HAP-1 (cell line): ENCODE results near the gene HMG20B.

Experiments used
- DNase-seq, 2 experiments: peaks; one replicate each; pipeline ENCODE4 v3.0.0-alpha.2; 2016 to 2020; ENCODE audit warnings: low spot score in 2 of 2
- H3K27me3 ChIP-seq: fragments of 250-450 bp; sonication (Bioruptor Pico); 2 replicates; pipeline ENCODE4 v1.5.1; 2020; ENCODE audit warnings: low read depth, mild to moderate bottlenecking, moderate library complexity
- H3K36me3 ChIP-seq: fragments of 250-450 bp; sonication (Bioruptor Pico); replicated peaks from 2 replicates; pipeline ENCODE4 v1.5.1; 2020; ENCODE audit warnings: mild to moderate bottlenecking
- H3K4me1 ChIP-seq: fragments of 250-450 bp; sonication (Bioruptor Pico); 2 replicates; pipeline ENCODE4 v1.5.1; 2020; ENCODE audit warnings: mild to moderate bottlenecking
- H3K4me3 ChIP-seq: fragments of 250-450 bp; sonication (Bioruptor Pico); 2 replicates; pipeline ENCODE4 v1.5.1; 2020; ENCODE audit warnings: mild to moderate bottlenecking, moderate library complexity
- H3K9me3 ChIP-seq: fragments of 250-450 bp; sonication (Bioruptor Pico); 2 replicates; pipeline ENCODE4 v1.5.1; 2020; ENCODE audit warnings: mild to moderate bottlenecking, moderate library complexity
- in situ Hi-C: fragments of 300-500 bp; cut with MboI; formaldehyde crosslinking; loops from 3 replicates; pipeline ENCODE4 v1.14.3; 2020; ENCODE audit warnings: low sequenced_read_pairs, inconsistent platforms, mixed read lengths

The HMG20B gene

DNA sequence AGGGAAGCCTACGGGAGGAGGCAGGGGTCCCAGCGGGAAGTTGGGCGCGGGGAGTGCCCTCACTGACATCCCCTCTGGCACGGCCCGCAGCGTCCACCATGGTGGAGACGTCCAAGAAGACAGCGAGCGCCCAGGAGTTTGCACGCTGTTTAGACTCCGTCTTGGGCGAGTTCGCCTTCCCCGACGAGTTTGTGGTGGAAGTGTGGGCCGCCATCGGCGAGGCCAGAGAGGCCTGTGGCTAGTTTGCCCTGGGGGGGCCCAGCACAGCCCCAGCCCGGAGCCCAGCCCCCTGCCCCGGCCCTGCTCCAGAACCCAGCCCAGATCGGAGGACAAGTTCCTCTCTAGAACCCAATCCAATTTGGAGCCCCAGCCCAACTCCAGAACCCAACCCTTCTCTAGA is 17.2 kb downstream of the HMG20B start:
- H3K4me1 ChIP-seq, result peaks cover 3% of the 10 kb centered on the region; the same call in 1 of the 2 replicates
- in situ Hi-C loops, result no loop called here
- no peaks in the 10 kb centered on the region for H3K9me3 ChIP-seq
- peaks cover 5% of the 10 kb centered on the region for H3K27me3 ChIP-seq
- H3K4me3 ChIP-seq, result no peak overlapping the region
- no peaks in the 10 kb centered on the region for H3K36me3 ChIP-seq
- no peak for DNase-seq

DNA sequence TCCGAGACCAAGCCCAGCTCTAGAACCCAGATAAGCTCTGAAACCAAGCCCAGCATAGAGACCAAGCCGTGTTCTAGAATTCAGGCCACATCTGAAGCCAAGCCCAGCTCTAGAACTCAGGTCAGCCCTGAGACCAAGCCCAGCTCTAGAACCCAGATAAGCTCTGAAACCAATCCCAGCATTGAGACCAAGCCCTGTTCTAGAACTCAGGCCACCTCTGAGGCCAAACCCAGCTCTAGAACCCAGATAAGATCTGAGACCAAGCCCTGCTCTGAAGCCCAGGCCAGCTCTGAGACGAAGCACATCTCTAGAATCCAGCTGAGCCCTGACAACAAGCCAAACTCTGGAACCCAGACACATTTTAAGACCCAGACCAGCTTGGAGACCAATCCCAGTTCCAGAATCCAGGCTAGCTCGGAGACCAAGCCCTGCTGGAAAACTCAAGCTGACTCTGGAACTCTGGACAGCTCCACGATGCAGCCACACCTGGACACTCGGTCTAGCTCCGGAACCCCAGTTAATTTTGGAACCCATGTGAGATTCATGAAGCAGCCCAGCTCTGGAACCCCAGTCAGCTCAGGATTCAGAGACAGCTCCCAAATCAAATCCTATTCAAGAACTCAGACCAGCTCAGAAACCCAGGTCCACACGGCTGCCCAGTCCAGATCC is 18.4 kb downstream of the HMG20B start:
- no peak overlapping the region for H3K4me3 ChIP-seq
- no peaks in the 10 kb centered on the region for H3K36me3 ChIP-seq
- no peak for DNase-seq
- in situ Hi-C loops, result no loop called here
- H3K27me3 ChIP-seq, result peaks cover under 1% of the 10 kb centered on the region
- H3K4me1 ChIP-seq, result no peaks in the 10 kb centered on the region; the same call in 1 of the 2 replicates
- no peaks in the 10 kb centered on the region for H3K9me3 ChIP-seq

DNA sequence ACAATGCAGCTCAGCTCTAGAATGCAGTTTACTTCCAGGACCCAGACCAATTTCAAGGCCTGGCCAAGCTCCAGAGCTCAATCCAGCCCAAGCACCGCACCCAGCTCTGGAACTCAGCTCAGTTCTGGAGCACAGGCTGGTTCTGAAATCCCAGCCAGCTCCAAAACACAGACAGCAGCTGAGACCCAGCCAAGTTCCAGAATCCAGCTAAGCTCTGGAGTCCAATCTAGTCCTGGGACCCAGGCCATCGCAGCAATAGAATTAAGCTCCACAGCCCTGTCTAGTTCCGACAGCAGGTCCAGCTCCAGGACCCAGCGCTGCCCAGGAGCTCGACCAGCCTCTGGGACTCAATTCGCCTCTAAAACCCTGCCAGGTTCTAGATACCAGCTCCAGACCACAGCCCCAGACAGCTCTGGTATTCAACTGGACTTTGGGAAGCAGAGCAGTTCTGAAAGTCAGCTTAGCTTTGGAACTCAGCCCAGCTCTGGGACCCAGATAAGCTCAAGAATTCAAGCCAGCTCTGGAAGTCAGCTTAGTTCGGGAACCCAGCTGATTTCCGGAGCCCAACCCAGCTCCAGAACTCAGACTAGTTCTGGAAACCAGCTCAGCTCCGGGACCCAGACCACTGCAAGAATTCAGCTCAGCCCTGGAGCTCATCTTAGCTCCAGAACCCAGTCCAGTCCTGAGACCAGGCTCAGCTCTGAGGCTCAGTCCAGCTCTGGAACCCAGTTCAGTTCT is 19.3 kb downstream of the HMG20B start:
- Histone ChIP-seq H3K4me3 (no peak overlapping the region), H3K9me3 (no peaks in the 10 kb centered on the region), H3K27me3 (no peaks in the 10 kb centered on the region), H3K36me3 (no peaks in the 10 kb centered on the region), H3K4me1 (no peaks in the 10 kb centered on the region)
- in situ Hi-C loops, result no loop called here
- no peak for DNase-seq

DNA sequence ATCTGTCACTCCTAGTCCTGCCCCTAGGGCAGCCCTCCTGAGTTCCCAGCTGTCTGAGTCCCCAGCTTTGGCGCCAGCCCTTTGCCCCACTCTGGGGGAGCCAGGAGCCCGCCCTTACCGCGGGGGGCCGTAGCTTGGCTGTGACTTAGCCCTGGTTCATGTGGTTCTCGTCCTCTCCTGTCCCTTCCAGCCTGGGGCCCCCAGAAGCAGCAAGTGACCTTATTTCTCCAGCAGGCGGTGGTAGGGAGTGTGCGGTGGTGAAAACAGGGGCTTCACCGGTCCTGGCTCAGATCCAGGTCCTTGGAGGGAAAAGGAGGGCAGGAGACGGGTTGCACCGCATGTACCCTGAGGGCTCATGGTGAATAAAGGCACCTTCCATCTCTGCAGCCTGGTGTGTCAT is 20.4 kb downstream of the HMG20B start:
- H3K9me3 ChIP-seq, result no peaks in the 10 kb centered on the region
- H3K4me1 ChIP-seq, result no peaks in the 10 kb centered on the region
- no peaks in the 10 kb centered on the region for H3K36me3 ChIP-seq
- DNase-seq, result no peak
- H3K27me3 ChIP-seq, result no peaks in the 10 kb centered on the region
- no peak overlapping the region for H3K4me3 ChIP-seq
- in situ Hi-C loops, result no loop called here

DNA sequence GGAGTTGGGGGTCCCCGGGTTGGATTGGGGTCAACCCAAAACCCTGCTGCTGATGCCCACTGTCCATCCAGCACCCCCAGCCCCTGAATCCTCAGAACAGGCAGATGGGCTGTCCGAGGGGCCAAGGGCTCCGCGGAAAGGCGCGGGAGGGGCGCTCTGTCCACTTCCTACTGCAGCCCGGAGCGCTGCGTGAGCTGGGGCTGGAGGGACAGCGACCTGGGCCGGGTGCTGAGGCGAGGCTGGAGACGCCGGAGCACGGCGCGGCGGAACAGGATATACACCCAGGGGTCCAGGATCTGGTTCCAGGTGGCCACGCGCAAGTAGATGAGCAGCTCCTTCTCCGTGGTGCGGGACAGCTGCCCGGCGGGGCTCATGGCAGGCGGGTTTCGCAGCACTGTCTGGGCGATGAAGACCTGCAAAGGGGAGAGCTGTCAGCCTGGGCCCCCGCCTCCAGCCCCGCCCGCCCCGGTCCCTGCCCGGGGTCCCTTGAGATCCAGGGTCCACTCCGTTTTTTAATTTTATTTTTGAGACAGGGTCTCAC is 22.8 kb downstream of the HMG20B start:
- Histone ChIP-seq H3K4me1 (no peaks in the 10 kb centered on the region), H3K27me3 (no peaks in the 10 kb centered on the region), H3K9me3 (no peaks in the 10 kb centered on the region), H3K4me3 (no peak overlapping the region), H3K36me3 (no peaks in the 10 kb centered on the region)
- DNase-seq, result no peak
- in situ Hi-C loops, result no loop called here

DNA sequence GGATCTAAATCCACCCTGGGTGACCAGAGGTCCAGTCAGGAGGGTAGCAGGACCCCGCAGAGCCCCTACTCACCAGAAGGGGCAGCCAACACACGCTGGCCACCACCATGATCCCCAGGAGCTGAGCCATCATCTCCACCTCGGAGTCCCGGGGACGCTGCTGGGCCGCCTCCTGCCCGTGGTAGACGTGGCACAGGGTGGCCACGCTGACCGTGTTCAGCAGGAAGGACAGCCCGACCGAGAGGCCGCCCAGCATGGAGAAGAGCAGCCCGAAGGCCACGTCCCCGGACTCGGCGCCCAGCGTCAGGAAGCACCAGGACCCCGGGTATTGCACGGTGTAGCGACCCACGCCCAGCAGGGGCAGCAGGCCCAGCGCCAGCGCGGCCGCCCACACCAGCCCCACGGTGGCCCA is 27.0 kb downstream of the HMG20B start:
- H3K9me3 ChIP-seq, result no peaks in the 10 kb centered on the region
- no peaks in the 10 kb centered on the region for H3K36me3 ChIP-seq
- H3K4me3 ChIP-seq, result no peak overlapping the region
- in situ Hi-C loops, result no loop called here
- no peaks in the 10 kb centered on the region for H3K27me3 ChIP-seq
- no peaks in the 10 kb centered on the region for H3K4me1 ChIP-seq
- no peak for DNase-seq

DNA sequence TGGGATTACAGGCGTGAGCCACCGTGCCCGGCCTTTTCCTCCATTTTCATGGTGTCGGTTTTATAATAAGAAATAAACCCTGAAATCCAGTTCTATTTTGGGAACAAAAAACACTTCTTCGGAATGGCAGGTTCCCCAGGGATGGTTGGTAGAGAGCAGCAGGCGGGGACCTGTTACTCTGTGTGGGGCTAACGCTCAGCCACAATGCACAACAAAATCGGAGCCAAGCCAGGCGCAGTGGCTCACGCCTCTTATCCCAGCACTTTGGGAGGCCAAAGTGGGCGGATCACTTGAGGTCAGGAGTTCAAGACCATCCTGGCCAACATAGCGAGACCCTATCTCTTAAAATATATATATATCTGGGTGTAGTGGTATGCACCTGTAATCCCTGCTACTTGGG is 28.3 kb downstream of the HMG20B start:
- H3K4me3 ChIP-seq, result no peak overlapping the region
- in situ Hi-C loops, result no loop called here
- no peaks in the 10 kb centered on the region for H3K36me3 ChIP-seq
- no peaks in the 10 kb centered on the region for H3K9me3 ChIP-seq
- no peaks in the 10 kb centered on the region for H3K27me3 ChIP-seq
- DNase-seq, result no peak
- peaks cover 4% of the 10 kb centered on the region for H3K4me1 ChIP-seq

DNA sequence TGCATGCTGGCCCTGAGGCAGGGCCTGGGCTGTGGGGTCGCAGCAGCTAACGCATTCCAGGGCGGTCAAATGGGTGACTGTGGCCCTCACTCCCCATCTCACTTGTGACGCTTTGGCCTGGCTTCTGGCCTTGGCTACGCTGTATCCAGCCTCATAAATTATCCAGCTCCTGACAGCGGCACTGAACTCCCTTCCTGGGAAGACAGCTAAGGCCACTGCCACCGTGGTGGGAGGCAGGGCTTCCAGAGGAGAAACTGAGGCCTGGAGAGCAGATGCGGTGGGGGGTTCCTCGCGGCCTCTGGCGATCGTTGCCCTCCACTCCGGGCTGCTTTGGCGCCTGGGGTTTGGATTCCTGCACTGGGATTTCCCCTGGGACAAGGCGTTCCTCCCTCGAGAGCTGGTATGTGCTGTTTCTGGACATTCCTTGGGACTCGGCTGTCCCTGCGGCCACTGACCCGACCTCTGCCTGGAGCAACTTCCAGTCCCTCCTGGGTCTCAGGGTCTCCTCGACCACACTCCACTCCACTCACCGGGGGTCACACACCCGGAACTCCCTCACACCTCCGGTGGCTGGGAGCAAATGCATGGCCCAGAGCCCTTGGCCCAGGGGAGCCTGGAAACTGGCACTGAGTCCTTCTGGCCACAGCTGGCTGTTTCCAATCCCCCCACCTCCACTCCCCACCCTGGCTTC is 30.5 kb downstream of the HMG20B start:
- peaks cover 17% of the 10 kb centered on the region for H3K4me1 ChIP-seq
- in situ Hi-C loops, result no loop called here
- H3K9me3 ChIP-seq, result no peaks in the 10 kb centered on the region
- H3K4me3 ChIP-seq, result no peak overlapping the region
- no peaks in the 10 kb centered on the region for H3K27me3 ChIP-seq
- H3K36me3 ChIP-seq, result no peaks in the 10 kb centered on the region
- DNase-seq, result no peak

DNA sequence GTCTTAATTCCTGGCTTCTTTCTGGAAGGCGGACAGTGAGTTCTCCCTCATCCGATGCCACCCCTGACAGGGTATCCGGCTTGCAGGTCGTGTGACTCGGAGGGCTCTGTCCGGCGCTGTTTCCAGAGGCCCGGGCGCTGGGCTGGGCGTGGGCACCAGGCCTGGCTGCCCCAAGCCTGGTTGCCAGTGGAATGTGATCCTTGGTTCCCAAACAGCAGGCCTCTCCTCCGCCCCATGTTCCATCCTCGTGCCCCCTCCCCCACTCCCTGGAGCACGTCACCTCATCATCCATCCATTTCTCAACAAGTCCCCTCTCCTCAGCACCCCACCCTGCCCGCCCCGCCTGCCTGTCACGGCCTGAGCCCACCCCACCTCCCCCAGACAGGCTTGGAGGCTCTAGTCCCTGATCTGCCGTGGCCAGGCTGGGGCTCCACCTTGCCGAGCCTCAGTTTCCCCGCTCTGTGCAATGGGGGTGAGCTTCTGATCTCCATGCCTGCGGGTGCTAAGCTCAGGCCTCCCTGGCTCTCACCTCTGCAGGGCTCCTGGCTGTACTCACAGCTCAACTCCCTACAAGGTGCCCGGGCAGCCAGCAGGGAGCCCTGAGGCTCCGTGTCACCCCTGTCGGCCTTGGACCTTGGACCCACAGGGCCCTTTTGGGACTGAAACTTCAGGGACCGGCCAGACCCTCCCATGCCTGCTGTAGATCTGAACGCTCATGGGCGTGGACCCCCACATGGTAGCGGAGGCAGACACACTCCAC is 31.7 kb downstream of the HMG20B start:
- Histone ChIP-seq H3K4me3 (no peak overlapping the region), H3K9me3 (no peaks in the 10 kb centered on the region), H3K27me3 (no peaks in the 10 kb centered on the region), H3K4me1 (peaks cover 17% of the 10 kb centered on the region), H3K36me3 (no peaks in the 10 kb centered on the region; the same call in 1 of the 2 replicates)
- DNase-seq, result no peak
- in situ Hi-C loops, result no loop called here

DNA sequence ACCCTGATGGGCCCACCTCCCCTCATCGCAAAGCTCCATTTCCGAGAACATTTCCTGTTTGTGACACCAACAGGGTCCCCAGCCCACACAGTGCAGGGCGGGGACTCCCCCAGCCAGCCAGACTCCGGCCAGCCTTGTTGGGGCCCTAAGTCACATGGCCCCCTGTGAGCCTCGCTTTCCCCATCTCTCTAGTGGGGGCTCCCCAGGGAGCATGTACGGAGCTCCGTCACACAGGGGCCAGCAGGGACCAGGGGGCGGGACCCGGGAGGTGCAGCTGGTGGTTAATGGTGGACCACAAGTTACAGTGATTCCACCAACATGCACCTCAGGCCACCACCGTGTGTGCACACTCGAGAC is 32.2 kb downstream of the HMG20B start:
- in situ Hi-C loops, result no loop called here
- Histone ChIP-seq H3K36me3 (no peaks in the 10 kb centered on the region; the same call in 1 of the 2 replicates), H3K9me3 (no peaks in the 10 kb centered on the region), H3K4me3 (no peak overlapping the region), H3K27me3 (no peaks in the 10 kb centered on the region), H3K4me1 (peaks cover 17% of the 10 kb centered on the region)
- DNase-seq, result no peak

DNA sequence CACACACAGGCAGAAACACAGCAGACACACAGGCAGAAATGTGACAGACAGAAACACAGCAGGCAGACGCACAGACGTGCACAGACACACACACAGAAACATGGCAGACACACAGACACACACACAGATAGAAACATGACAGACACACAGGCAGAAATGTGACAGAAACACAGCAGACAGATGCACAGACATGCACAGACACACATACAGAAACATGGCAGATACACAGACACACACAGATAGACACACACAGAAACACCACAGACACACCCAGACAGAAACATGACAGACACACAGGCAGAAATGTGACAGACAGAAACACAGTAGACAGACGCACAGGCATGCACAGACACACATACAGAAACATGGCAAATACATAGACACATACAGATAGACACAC is 32.6 kb downstream of the HMG20B start:
- Histone ChIP-seq H3K36me3 (no peaks in the 10 kb centered on the region; the same call in 1 of the 2 replicates), H3K4me1 (peaks cover 17% of the 10 kb centered on the region), H3K27me3 (no peaks in the 10 kb centered on the region), H3K4me3 (no peak overlapping the region), H3K9me3 (no peaks in the 10 kb centered on the region)
- in situ Hi-C loops, result no loop called here
- DNase-seq, result no peak

DNA sequence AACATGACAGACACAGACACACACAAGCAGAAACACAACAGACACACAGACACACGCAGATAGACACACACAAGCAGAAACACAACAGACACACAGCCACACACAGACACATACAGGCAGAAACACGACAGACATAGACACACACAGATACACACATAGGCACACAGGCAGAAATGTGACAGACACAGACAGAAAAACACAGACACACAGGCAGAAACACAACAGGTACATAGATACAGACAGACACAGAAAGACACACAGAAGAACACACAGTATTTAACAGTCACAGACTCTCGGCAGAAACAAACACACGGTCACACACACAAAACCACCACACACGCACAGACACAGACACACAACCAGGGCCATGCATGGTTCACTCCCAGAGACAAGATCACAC is 33.0 kb downstream of the HMG20B start:
- no peaks in the 10 kb centered on the region for H3K9me3 ChIP-seq
- peaks cover under 1% of the 10 kb centered on the region for H3K36me3 ChIP-seq
- no peak for DNase-seq
- H3K27me3 ChIP-seq, result no peaks in the 10 kb centered on the region
- H3K4me1 ChIP-seq, result peaks cover 17% of the 10 kb centered on the region
- peak overlapping the region; percentile 46 for H3K4me3 ChIP-seq
- in situ Hi-C loops, result no loop called here

DNA sequence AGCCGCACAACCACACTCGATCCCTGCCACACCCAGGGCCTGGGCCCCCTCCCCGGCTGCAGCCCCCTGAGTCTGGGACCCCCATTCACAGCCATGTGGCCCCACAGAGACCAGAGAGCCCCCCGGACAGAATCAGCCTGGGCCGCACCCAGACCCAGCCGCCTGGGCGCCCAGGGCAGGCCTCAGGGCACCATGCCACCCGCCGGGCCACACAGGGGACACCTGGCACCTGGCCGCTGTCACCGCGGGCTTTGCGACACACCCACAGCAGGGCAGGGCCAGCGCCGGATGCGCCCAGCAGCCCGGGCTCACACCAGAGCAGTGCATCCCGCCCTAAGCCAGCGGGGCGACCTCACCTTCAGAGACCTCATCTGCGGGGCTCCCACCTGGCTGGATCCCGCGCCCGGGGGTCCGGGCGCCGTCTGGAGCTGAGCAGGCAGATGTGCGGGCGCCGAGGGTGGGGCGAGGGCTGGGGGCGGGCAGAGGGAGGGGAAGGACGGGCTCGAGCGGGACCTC is 33.5 kb downstream of the HMG20B start:
- Histone ChIP-seq H3K36me3 (peaks cover 5% of the 10 kb centered on the region), H3K27me3 (no peaks in the 10 kb centered on the region), H3K9me3 (no peaks in the 10 kb centered on the region), H3K4me3 (peak overlapping the region; percentile 46), H3K4me1 (peaks cover 17% of the 10 kb centered on the region)
- DNase-seq, result peak in 1 of 2 experiments; percentile 58
- in situ Hi-C loops, result no loop called here
